Measurements from ENCODE around the gene HIVEP1. TPM values are rescaled to one million over a fixed set of nuclear protein-coding genes. Genes with fewer than 3 reads are reported as not detected.

HIVEP1 gene
- total and polyA plus RNA-seq, 2 of the 8 experiments (the other 6 are each of a cell fraction or from before 2014, with no cell fraction given) = 22.6 to 23.1 TPM

GRCh38 chr6:12051861-12052368 is 39.8 kb downstream of the HIVEP1 start:
- Histone ChIP-seq H2BK15ac (ENCODE audit: low read length) (no peak overlapping the region), H4K5ac (ENCODE audit: insufficient read length, low read depth, low read length) (no peak overlapping the region), H3K23ac (ENCODE audit: insufficient read length) (no peak overlapping the region), H2AK5ac (ENCODE audit: low read depth, low read length) (no peak overlapping the region), H2BK20ac (ENCODE audit: low read length) (no peak overlapping the region), H3K23me2 (ENCODE audit: low read depth, low read length) (no peaks in the 10 kb centered on the region), H3K4ac (replicated peaks; ENCODE audit: insufficient read length, low read depth, low read length) (no peak overlapping the region), H3K27me3 (replicated peaks in 1 of 4; ENCODE audit: control insufficient read depth in 3 of 4, extremely low read depth in 1 of 4, insufficient read depth in 3 of 4, low read length in 3 of 4) (no peaks in the 10 kb centered on the region), H2AFZ (ENCODE audit: low read length) (no peak overlapping the region), H3K36me3 (ENCODE audit: control insufficient read depth in 2 of 4, insufficient read depth in 4 of 4, low read length in 3 of 4) (no peaks in the 10 kb centered on the region), H3K4me2 (ENCODE audit: insufficient read depth in 1 of 2, low read depth in 2 of 2, low read length in 2 of 2) (no peak overlapping the region), H3K79me1 (ENCODE audit: low read depth, low read length) (peaks cover 7% of the 10 kb centered on the region; the same call in 1 of the 2 replicates), H3K9ac (replicated peaks in 1 of 4; ENCODE audit: extremely low read depth in 1 of 4, low read depth in 3 of 4, low read length in 3 of 4) (no peak overlapping the region), H3K18ac (ENCODE audit: extremely low read depth, low read length) (no peak overlapping the region), H4K8ac (ENCODE audit: extremely low read depth, insufficient read depth, low read length) (no peak overlapping the region), H2BK5ac (ENCODE audit: low read depth, low read length) (no peak overlapping the region), H3K4me1 (replicated peaks in 1 of 4; ENCODE audit: control insufficient read depth in 3 of 4, insufficient read depth in 4 of 4, low read length in 3 of 4) (no peaks in the 10 kb centered on the region; a peak in 2 of 7 replicates), H3K27ac (ENCODE audit: low read depth, low read length) (no peak overlapping the region), H3K4me3 (ENCODE audit: extremely low read depth in 1 of 4, insufficient read depth in 2 of 4, low read depth in 3 of 4, low read length in 4 of 4) (no peak overlapping the region), H4K20me1 (replicated peaks in 1 of 2; ENCODE audit: control insufficient read depth in 1 of 2, insufficient read depth in 2 of 2, low read length in 2 of 2) (peaks cover 0 to 7% of the 10 kb centered on the region in 2 experiments), H3K79me2 (ENCODE audit: control insufficient read depth in 1 of 2, insufficient read depth in 2 of 2, low read length in 2 of 2) (peaks cover 3 to 94% of the 10 kb centered on the region in 2 experiments), H3K56ac (replicated peaks; ENCODE audit: insufficient read length, low read depth, low read length) (no peak overlapping the region), H2BK120ac (replicated peaks; ENCODE audit: low read depth, low read length) (no peak overlapping the region), H3K14ac (ENCODE audit: insufficient read length) (no peak overlapping the region), H2BK12ac (ENCODE audit: low read depth, low read length) (no peak overlapping the region), H3K9me3 (ENCODE audit: insufficient read depth in 2 of 2, low read depth in 1 of 2, low read length in 1 of 2) (no peaks in the 10 kb centered on the region), H4K91ac (replicated peaks; ENCODE audit: insufficient read length, low read length) (no peak overlapping the region)
- no peak for FAIRE-seq
- CTCF ChIA-PET (ENCODE audit: partially characterized antibody) = no interaction called here
- no peak for DNase-seq (ENCODE audit: low read depth in 1 of 2, low spot score in 2 of 2)
- POLR2A ChIA-PET (ENCODE audit: partially characterized antibody) = no interaction called here
- 90% methylated on average over 4 of the region's 4 CpGs; no CpG with 5 or more reads in 1 of the 2 experiments for WGBS, 2 experiments (ENCODE audit: extremely low coverage in 1 of 2, insufficient coverage in 1 of 2, insufficient read length in 1 of 2, insufficient replicate concordance in 2 of 2, low coverage in 1 of 2, low lambda C conversion rate in 2 of 2, missing lambda C conversion rate in 1 of 2)
- TF ChIP-seq EGR1 (IDR thresholded peaks at IDR 0.05; ENCODE audit: borderline replicate concordance, low read depth, low read length) = no peak
- no peak for TF ChIP-seq NRF1 (IDR thresholded peaks at IDR 0.05; ENCODE audit: low read depth, low read length)
- TF ChIP-seq POU5F1 (IDR thresholded peaks at IDR 0.05; ENCODE audit: low read depth, low read length) = no peak
- TF ChIP-seq GTF2F1 (IDR thresholded peaks at IDR 0.05; ENCODE audit: borderline replicate concordance, low read depth, low read length) = no peak
- no peak for TF ChIP-seq CHD2 (IDR thresholded peaks at IDR 0.05; ENCODE audit: low read length)
- TF ChIP-seq SUZ12 (IDR thresholded peaks at IDR 0.05; ENCODE audit: low read length) = no peak
- no peak for TF ChIP-seq PHF8 (conservative IDR thresholded peaks at IDR 0.05; ENCODE audit: low read depth, low read length)
- TF ChIP-seq CBX8 (IDR thresholded peaks at IDR 0.05; ENCODE audit: borderline replicate concordance, low read depth, low read length) = no peak
- no peak for TF ChIP-seq POLR2AphosphoS5 (IDR thresholded peaks at IDR 0.05; ENCODE audit: low read depth, low read length)
- TF ChIP-seq, protein P1, sequence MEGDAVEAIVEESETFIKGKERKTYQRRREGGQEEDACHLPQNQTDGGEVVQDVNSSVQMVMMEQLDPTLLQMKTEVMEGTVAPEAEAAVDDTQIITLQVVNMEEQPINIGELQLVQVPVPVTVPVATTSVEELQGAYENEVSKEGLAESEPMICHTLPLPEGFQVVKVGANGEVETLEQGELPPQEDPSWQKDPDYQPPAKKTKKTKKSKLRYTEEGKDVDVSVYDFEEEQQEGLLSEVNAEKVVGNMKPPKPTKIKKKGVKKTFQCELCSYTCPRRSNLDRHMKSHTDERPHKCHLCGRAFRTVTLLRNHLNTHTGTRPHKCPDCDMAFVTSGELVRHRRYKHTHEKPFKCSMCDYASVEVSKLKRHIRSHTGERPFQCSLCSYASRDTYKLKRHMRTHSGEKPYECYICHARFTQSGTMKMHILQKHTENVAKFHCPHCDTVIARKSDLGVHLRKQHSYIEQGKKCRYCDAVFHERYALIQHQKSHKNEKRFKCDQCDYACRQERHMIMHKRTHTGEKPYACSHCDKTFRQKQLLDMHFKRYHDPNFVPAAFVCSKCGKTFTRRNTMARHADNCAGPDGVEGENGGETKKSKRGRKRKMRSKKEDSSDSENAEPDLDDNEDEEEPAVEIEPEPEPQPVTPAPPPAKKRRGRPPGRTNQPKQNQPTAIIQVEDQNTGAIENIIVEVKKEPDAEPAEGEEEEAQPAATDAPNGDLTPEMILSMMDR (IDR thresholded peaks at IDR 0.05; ENCODE audit: control extremely low read depth in 1 of 3, insufficient read depth in 1 of 3, low read depth in 1 of 3, low read length in 3 of 3) = no peak
- TF ChIP-seq RNF2 (IDR thresholded peaks at IDR 0.05; ENCODE audit: borderline replicate concordance, low read depth, low read length, missing control alignments, poor library complexity, severe bottlenecking) = no peak
- no peak for TF ChIP-seq TEAD4 (IDR thresholded peaks at IDR 0.05; ENCODE audit: low read depth, low read length)
